ENCODE measurements around the gene B2M.

The B2M gene

GRCh38 chr15:44711096-44711742 lies at the start of gene B2M, which contains the start of gene PATL2:
TSS of gene B2M (plus strand) at chr15:44711517. CDS start at chr15:44711547, 30 bp downstream.
TSS of gene PATL2 (minus strand) at chr15:44711323. CDS start at chr15:44676490, 34,833 bp downstream.
- H3K27ac Mint-ChIP-seq = peak within 1 kb of the TSS; percentile 100
- H3K36me3 Mint-ChIP-seq = peaks cover 61 to 68% of the 10 kb centered on the region in 2 donors
- no peaks in the 10 kb centered on the region for H3K27me3 Mint-ChIP-seq
- DNase-seq (peak; percentile 92), ATAC-seq (replicated peaks) (peak; percentile 82 to 84)
- peaks cover 22 to 69% of the 10 kb centered on the region in 2 donors for H3K4me1 Mint-ChIP-seq
- peak within 1 kb of the TSS; percentile 99 for H3K4me3 Mint-ChIP-seq
- no peaks in the 10 kb centered on the region for H3K9me3 Mint-ChIP-seq

DNA sequence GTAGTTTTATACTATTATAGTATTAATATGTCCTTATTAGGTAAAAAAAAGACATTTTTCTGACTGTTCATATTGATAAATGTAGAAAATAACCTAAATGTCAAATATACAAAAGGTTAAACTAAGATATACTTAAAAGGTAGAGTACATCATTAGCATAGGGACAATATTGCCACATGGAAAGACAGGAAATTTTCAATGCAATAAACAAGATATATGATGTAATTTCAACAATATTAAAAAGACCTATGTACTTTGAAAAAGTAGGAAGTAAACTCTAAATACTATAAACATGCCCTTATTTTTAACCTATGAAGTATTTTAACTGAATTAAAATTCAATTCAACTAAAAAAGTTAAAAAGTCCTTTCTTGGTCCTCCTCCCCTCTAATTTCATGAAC lies 49.7 kb upstream of the B2M start:
- no peak for DNase-seq
- Mint-ChIP-seq H3K27me3 (no peaks in the 10 kb centered on the region), H3K4me3 (peak overlapping the region; percentile 58 to 62), H3K36me3 (peaks cover 11 to 16% of the 10 kb centered on the region in 2 donors), H3K4me1 (peaks cover 25 to 47% of the 10 kb centered on the region in 2 donors), H3K27ac (peak overlapping the region; percentile 59), H3K9me3 (no peaks in the 10 kb centered on the region)
- ATAC-seq (replicated peaks) = no peak

GRCh38 chr15:44662478-44663409 lies 48.6 kb upstream of the B2M start:
- H3K9me3 Mint-ChIP-seq = no peaks in the 10 kb centered on the region
- ATAC-seq (replicated peaks) = peak; percentile 71 to 72
- H3K36me3 Mint-ChIP-seq = peaks cover 11 to 15% of the 10 kb centered on the region in 2 donors
- peak; percentile 80 for DNase-seq
- H3K27ac Mint-ChIP-seq = peak overlapping the region; percentile 95
- no peaks in the 10 kb centered on the region for H3K27me3 Mint-ChIP-seq
- H3K4me1 Mint-ChIP-seq = peaks cover 32 to 50% of the 10 kb centered on the region in 2 donors
- H3K4me3 Mint-ChIP-seq = peak overlapping the region; percentile 88 to 98

- H3K9me3 Mint-ChIP-seq = no peaks in the 10 kb centered on the region
- H3K27me3 Mint-ChIP-seq = no peaks in the 10 kb centered on the region
- peak; percentile 84 to 85 for ATAC-seq (replicated peaks)
- H3K36me3 Mint-ChIP-seq = peaks cover 12 to 15% of the 10 kb centered on the region in 2 donors
- DNase-seq = peak; percentile 96
- H3K27ac Mint-ChIP-seq = peak within 1 kb of the TSS; percentile 95
- H3K4me1 Mint-ChIP-seq = peaks cover 34 to 59% of the 10 kb centered on the region in 2 donors
- H3K4me3 Mint-ChIP-seq = peak within 1 kb of the TSS; percentile 88 to 98
Measured at GRCh38 chr15:44663410-44664308, 47.7 kb upstream of the B2M start, which contains the start of gene SPG11. TSS of gene SPG11 (minus strand) at chr15:44663662. CDS start at chr15:44663647, 15 bp downstream.

- ATAC-seq (replicated peaks) (peak in 1 of 2 donors; percentile 24), DNase-seq (no peak)
- Mint-ChIP-seq H3K36me3 (peaks cover 5 to 6% of the 10 kb centered on the region in 2 donors), H3K4me3 (peak overlapping the region; percentile 67 to 73), H3K9me3 (no peaks in the 10 kb centered on the region), H3K27me3 (no peaks in the 10 kb centered on the region), H3K27ac (peak overlapping the region; percentile 95), H3K4me1 (peaks cover 41 to 73% of the 10 kb centered on the region in 2 donors)
Measured at GRCh38 chr15:44666210-44667038, 44.9 kb upstream of the B2M start.

- H3K36me3 Mint-ChIP-seq = peaks cover 5 to 6% of the 10 kb centered on the region in 2 donors
- peak overlapping the region; percentile 67 to 73 for H3K4me3 Mint-ChIP-seq
- no peaks in the 10 kb centered on the region for H3K27me3 Mint-ChIP-seq
- no peak for ATAC-seq (replicated peaks)
- DNase-seq = no peak
- H3K27ac Mint-ChIP-seq = peak overlapping the region; percentile 95
- H3K4me1 Mint-ChIP-seq = peaks cover 43 to 74% of the 10 kb centered on the region in 2 donors
- H3K9me3 Mint-ChIP-seq = peaks cover 0 to under 1% of the 10 kb centered on the region in 2 donors
Measured at GRCh38 chr15:44667039-44667360, 44.3 kb upstream of the B2M start.

- ATAC-seq (replicated peaks) (no peak), DNase-seq (no peak)
- peak overlapping the region; percentile 27 for H3K27ac Mint-ChIP-seq
- H3K36me3 Mint-ChIP-seq = peaks cover 3% of the 10 kb centered on the region in 2 donors
- H3K4me1 Mint-ChIP-seq = peaks cover 50 to 87% of the 10 kb centered on the region in 2 donors
- H3K4me3 Mint-ChIP-seq = no peak overlapping the region
- H3K9me3 Mint-ChIP-seq = peaks cover 0 to 3% of the 10 kb centered on the region in 2 donors
- no peaks in the 10 kb centered on the region for H3K27me3 Mint-ChIP-seq
Measured at GRCh38 chr15:44668921-44669320, 42.4 kb upstream of the B2M start.

- Mint-ChIP-seq H3K27me3 (no peaks in the 10 kb centered on the region), H3K9me3 (peaks cover 0 to 3% of the 10 kb centered on the region in 2 donors), H3K36me3 (peaks cover 3% of the 10 kb centered on the region in 2 donors), H3K27ac (peak overlapping the region; percentile 42), H3K4me3 (peak overlapping the region in 1 of 2 donors; percentile 18), H3K4me1 (peaks cover 50 to 87% of the 10 kb centered on the region in 2 donors)
- ATAC-seq (replicated peaks) = peak; percentile 52 to 54
- DNase-seq = no peak
Measured at GRCh38 chr15:44670087-44670950, 41.0 kb upstream of the B2M start.

DNA sequence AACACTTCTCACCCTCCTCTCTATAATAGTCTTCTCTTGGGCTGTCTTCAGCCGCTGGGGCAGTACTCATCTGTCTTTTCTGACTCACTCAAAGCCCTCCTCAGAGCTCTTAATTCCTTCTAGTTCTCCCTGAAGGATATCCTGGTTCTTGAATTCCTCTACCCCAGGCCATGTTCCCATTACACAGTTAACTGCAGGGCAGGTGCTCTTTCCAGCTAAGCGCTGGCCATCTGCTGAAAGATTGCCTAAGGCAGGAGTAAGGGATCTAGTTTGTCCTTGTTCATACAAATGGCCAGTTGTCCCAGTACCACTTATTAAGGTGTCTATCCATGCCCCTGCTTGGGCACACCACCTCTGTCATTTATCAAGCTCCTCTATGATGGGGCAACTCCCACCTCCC lies 37.7 kb upstream of the B2M start:
- no peak for ATAC-seq (replicated peaks)
- Mint-ChIP-seq H3K4me3 (no peak overlapping the region), H3K27ac (peak overlapping the region; percentile 74), H3K4me1 (peaks cover 54 to 90% of the 10 kb centered on the region in 2 donors), H3K9me3 (peaks cover 0 to 3% of the 10 kb centered on the region in 2 donors), H3K27me3 (no peaks in the 10 kb centered on the region), H3K36me3 (peaks cover 3 to 7% of the 10 kb centered on the region in 2 donors)
- DNase-seq = no peak

DNA sequence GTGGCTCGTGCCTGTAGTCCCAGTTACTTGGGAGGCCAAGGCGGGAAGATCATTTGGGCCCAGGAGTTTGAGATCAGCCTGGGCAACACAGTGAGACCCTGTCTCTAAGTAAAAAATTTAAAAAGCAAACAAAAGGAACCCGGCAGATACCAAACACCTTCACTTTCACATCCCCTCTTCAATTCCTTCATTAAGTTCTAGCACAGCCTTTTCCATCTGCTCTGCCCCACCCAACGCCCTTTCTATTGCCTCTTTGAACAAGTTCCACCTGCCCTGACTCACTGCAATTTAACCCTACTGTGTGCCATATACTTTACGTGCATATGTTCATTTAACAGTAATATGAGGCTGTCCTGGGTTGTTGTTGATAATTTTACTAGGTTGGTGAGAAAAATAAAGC lies 35.4 kb upstream of the B2M start:
- H3K27ac Mint-ChIP-seq = peak overlapping the region; percentile 88
- H3K4me3 Mint-ChIP-seq = peak overlapping the region; percentile 57 to 71
- ATAC-seq (replicated peaks) = peak; percentile 20 to 48
- DNase-seq = no peak
- peaks cover 0 to 3% of the 10 kb centered on the region in 2 donors for H3K9me3 Mint-ChIP-seq
- no peaks in the 10 kb centered on the region for H3K27me3 Mint-ChIP-seq
- H3K36me3 Mint-ChIP-seq = peaks cover 3 to 7% of the 10 kb centered on the region in 2 donors
- H3K4me1 Mint-ChIP-seq = peaks cover 49 to 76% of the 10 kb centered on the region in 2 donors

- peak; percentile 72 to 76 for ATAC-seq (replicated peaks)
- DNase-seq = peak; percentile 18
- peaks cover 3 to 7% of the 10 kb centered on the region in 2 donors for H3K36me3 Mint-ChIP-seq
- H3K27ac Mint-ChIP-seq = peak overlapping the region; percentile 88
- peaks cover 0 to 3% of the 10 kb centered on the region in 2 donors for H3K9me3 Mint-ChIP-seq
- H3K27me3 Mint-ChIP-seq = no peaks in the 10 kb centered on the region
- H3K4me1 Mint-ChIP-seq = peaks cover 47 to 75% of the 10 kb centered on the region in 2 donors
- H3K4me3 Mint-ChIP-seq = peak overlapping the region; percentile 47 to 79
Measured at GRCh38 chr15:44676676-44677075, 34.6 kb upstream of the B2M start.

GRCh38 chr15:44682211-44682610 lies 29.1 kb upstream of the B2M start:
- peaks cover 48 to 76% of the 10 kb centered on the region in 2 donors for H3K4me1 Mint-ChIP-seq
- peaks cover 11 to 19% of the 10 kb centered on the region in 2 donors for H3K36me3 Mint-ChIP-seq
- ATAC-seq (replicated peaks) (peak; percentile 54 to 66), DNase-seq (no peak)
- H3K27ac Mint-ChIP-seq = no peak overlapping the region
- H3K27me3 Mint-ChIP-seq = no peaks in the 10 kb centered on the region
- peak overlapping the region; percentile 11 to 23 for H3K4me3 Mint-ChIP-seq
- peaks cover 10 to 14% of the 10 kb centered on the region in 2 donors for H3K9me3 Mint-ChIP-seq
